K562 (cell line): Measurements from ENCODE around the gene TRRAP. TPM values are rescaled to one million over a fixed set of nuclear protein-coding genes. Genes with fewer than 3 reads are reported as not detected.

Experiments used
- ATAC-seq: fragments of 200-7000 bp; cut with Tn5 transposase; 3 replicates; pipeline ENCODE4 v1.9.1; 2020; ENCODE audit warnings: moderate library complexity
- Bru-seq: library from RNA; stranded (reverse); fragments of 400-500 nt; gene quantifications from one replicate; lab custom pipeline; 2021; lab: Mats Ljungman, UMichigan
- BruChase-seq, 2 experiments: library from RNA; stranded (reverse); fragments of 400-500 nt; gene quantifications; one replicate each; lab custom pipeline; 2021; lab: Mats Ljungman, UMichigan
- BruUV-seq: library from RNA; stranded (reverse); fragments of 400-500 nt; replicated peaks from 2 replicates; lab custom pipeline; 2021; lab: Mats Ljungman, UMichigan
- CTCF ChIA-PET: fragments of 300-600 bp; formaldehyde crosslinking; extraction: SDS; loops from one replicate; lab custom pipeline; 2021; ENCODE audit warnings: low intra/inter-chr PET ratio; lab: Yijun Ruan, JAX
- POLR2A ChIA-PET: fragments of 300-600, 350-650 bp; sonication (Branson Sonifier 250); formaldehyde crosslinking; extraction: SDS; loops from one replicate; lab custom pipeline; 2021; ENCODE audit warnings: antibody characterized with exemption, inconsistent platforms; lab: Yijun Ruan, JAX
- DNase-seq, 4 experiments: peaks; one replicate each; pipeline versions ENCODE4 v3.0.0 to v3.0.0-alpha.2; 2011 to 2018; ENCODE audit warnings: low spot score in 3 of 4, mixed read lengths in 3 of 4; ENCODE audit errors: extremely low read depth in 1 of 4
- FAIRE-seq: peaks from 2 replicates; lab custom pipeline; 2011; peaks lifted over from hg19 to GRCh38; lab: Jason Lieb, UNC
- H2AFZ ChIP-seq: 2 replicates; pipeline ENCODE4 v1.6.0; 2011; ENCODE audit warnings: low read depth, low read length, control low read depth, inconsistent platforms
- H3K27ac ChIP-seq: fragments of 200-600 bp; 3 replicates; pipeline ENCODE4 v1.8.0; 2011; ENCODE audit warnings: low read depth, mild to moderate bottlenecking, control low read depth, inconsistent platforms, low read length, moderate library complexity, mixed read lengths; ENCODE audit errors: extremely low read depth
- H3K27me3 ChIP-seq, 2 experiments: fragments of 300-600 bp in 1 of 2; 2 replicates in 1 of 2; 3 replicates in 1 of 2; pipeline versions ENCODE4 v1.6.0 to v1.8.0; 2011; ENCODE audit warnings: inconsistent platforms in 2 of 2, low read length in 2 of 2, mild to moderate bottlenecking in 1 of 2, mixed read lengths in 1 of 2, moderate library complexity in 1 of 2; ENCODE audit not compliant: control insufficient read depth in 2 of 2, insufficient read depth in 2 of 2
- H3K36me3 ChIP-seq: fragments of 300-600 bp; 3 replicates; pipeline ENCODE4 v1.8.0; 2011; ENCODE audit warnings: mild to moderate bottlenecking, low read length, inconsistent platforms; ENCODE audit not compliant: control insufficient read depth, insufficient read depth
- H3K4me1 ChIP-seq, 2 experiments: fragments of 200-600 bp in 1 of 2; replicated peaks in 1 of 2; 2 replicates in 1 of 2; 3 replicates in 1 of 2; pipeline versions ENCODE4 v1.5.1 to v1.8.0; 2011; ENCODE audit warnings: inconsistent platforms in 2 of 2, low read length in 2 of 2, mild to moderate bottlenecking in 1 of 2, mixed read lengths in 1 of 2, moderate library complexity in 1 of 2; ENCODE audit not compliant: control insufficient read depth in 2 of 2, insufficient read depth in 2 of 2
- H3K4me2 ChIP-seq: 2 replicates; pipeline ENCODE4 v1.6.1; 2011; ENCODE audit warnings: low read length, control low read depth, inconsistent platforms, mixed read lengths; ENCODE audit not compliant: insufficient read depth
- H3K4me3 ChIP-seq: fragments of 200-600 bp; sonication (generic), shearing (Covaris generic); 2 replicates; pipeline ENCODE4 v1.5.1; 2016; ENCODE audit warnings: control low read depth, inconsistent platforms
- H3K79me2 ChIP-seq: fragments of 200-600 bp; 3 replicates; pipeline ENCODE4 v1.8.0; 2011; ENCODE audit warnings: low read length, inconsistent platforms; ENCODE audit not compliant: control insufficient read depth, insufficient read depth
- H3K9ac ChIP-seq, 2 experiments: 2 replicates each; pipeline versions ENCODE4 v1.6.0 to v1.6.1; 2011; ENCODE audit warnings: low read depth in 2 of 2, low read length in 2 of 2, control low read depth in 1 of 2, inconsistent platforms in 1 of 2, mild to moderate bottlenecking in 1 of 2, mixed read lengths in 1 of 2; ENCODE audit not compliant: insufficient read depth in 1 of 2
- H3K9me1 ChIP-seq: one replicate; pipeline ENCODE4 v1.6.0; 2011; ENCODE audit warnings: inconsistent platforms, mild to moderate bottlenecking, low read length, moderate library complexity; ENCODE audit not compliant: control insufficient read depth, insufficient read depth
- H3K9me3 ChIP-seq: replicated peaks from 2 replicates; pipeline ENCODE4 v1.5.1; 2011; ENCODE audit warnings: low read depth, low read length, inconsistent platforms; ENCODE audit not compliant: control insufficient read depth, insufficient read depth
- H4K20me1 ChIP-seq: replicated peaks from 2 replicates; pipeline ENCODE4 v1.6.1; 2011; ENCODE audit warnings: low read length, inconsistent platforms, mixed read lengths; ENCODE audit not compliant: control insufficient read depth, insufficient read depth
- ASH1L ChIP-seq: fragments of 450-650 bp; IDR thresholded peaks from 2 replicates; pipeline ENCODE4 v1.6.1; 2018; ENCODE audit warnings: borderline replicate concordance, mild to moderate bottlenecking, low read depth; ENCODE audit not compliant: partially characterized antibody
- ATF7 ChIP-seq: fragments of 450-650 bp; IDR thresholded peaks from 2 replicates; pipeline ENCODE4 v1.7.1; 2014; ENCODE audit warnings: mild to moderate bottlenecking, moderate library complexity
- CAMTA2 ChIP-seq: fragments of 250-450 bp; sonication (Bioruptor Pico); conservative IDR thresholded peaks from 2 replicates; pipeline ENCODE4 v1.5.1; 2022
- FOS ChIP-seq: IDR thresholded peaks from 3 replicates; pipeline ENCODE4 v1.6.1; 2011; ENCODE audit not compliant: insufficient read length; ENCODE audit errors: extremely low read depth
- HMGN3 ChIP-seq: IDR thresholded peaks from 2 replicates; pipeline ENCODE4 v1.6.1; 2011; ENCODE audit warnings: borderline replicate concordance, low read depth, mild to moderate bottlenecking, mixed read lengths, low read length; ENCODE audit not compliant: insufficient read length; ENCODE audit errors: extremely low read depth
- ILF3 ChIP-seq: fragments of 450-650 bp; IDR thresholded peaks from 2 replicates; pipeline ENCODE4 v1.6.1; 2018; ENCODE audit warnings: antibody characterized with exemption, mild to moderate bottlenecking, moderate library complexity, borderline replicate concordance
- POU5F1 ChIP-seq: fragments of 150-350 bp; IDR thresholded peaks from 2 replicates; pipeline ENCODE4 v1.6.1; 2014; ENCODE audit warnings: borderline replicate concordance, low read length, low read depth, mild to moderate bottlenecking; ENCODE audit not compliant: partially characterized antibody
- STAT5A ChIP-seq: IDR thresholded peaks from 2 replicates; pipeline ENCODE4 v1.6.1; 2012; ENCODE audit warnings: low read length, inconsistent platforms, borderline replicate concordance
- TCF7 ChIP-seq: sonication (generic); IDR thresholded peaks from 2 replicates; pipeline ENCODE4 v1.6.1; 2016; ENCODE audit warnings: antibody characterized with exemption, borderline replicate concordance
- ZEB2 ChIP-seq: fragments of 450-650 bp; IDR thresholded peaks from 2 replicates; pipeline ENCODE4 v1.6.1; 2016
- ZNF431 ChIP-seq: sonication (generic); formaldehyde crosslinking; IDR thresholded peaks from 2 replicates; pipeline ENCODE4 v1.8.0; 2022; ENCODE audit warnings: mild to moderate bottlenecking, missing genetic modification reagents
- WGBS: fragments of 100-300 bp; shearing (Covaris generic); methylation state at CpG from one replicate; pipeline ENCODE4 v1.1.6; 2016; ENCODE audit warnings: low coverage, mixed read lengths; ENCODE audit not compliant: insufficient coverage; ENCODE audit errors: missing lambda C conversion rate; 5-methylcytosine and 5-hydroxymethylcytosine counted together
- in situ Hi-C: fragments of 300-500 bp; cut with MboI; formaldehyde crosslinking; loops from 4 replicates; pipeline ENCODE4 v1.15.0; 2018; ENCODE audit warnings: inconsistent platforms, mixed read lengths
- intact Hi-C: fragments of 100-400 bp; cut with micrococcal nuclease; formaldehyde crosslinking; loops from 2 replicates; pipeline ENCODE4 v1.14.2; 2022
- long read RNA-seq, 3 experiments: library from polyadenylated mRNA in 2 of 3; library from RNA in 1 of 3; unstranded in 2 of 3; stranded (forward) in 1 of 3; transcript quantifications; one replicate each; pipeline ENCODE4 v2.0.0, GENCODE V29; 2019 to 2022
- polyA minus RNA-seq, 3 experiments: library from RNA; depleted of rRNA, polyadenylated mRNA; stranded (reverse); fragments of >200 nt; gene quantifications; 2 replicates each; pipeline ENCODE4 v1.2.3, GENCODE V29; 2011
- polyA plus RNA-seq, 8 experiments: library from polyadenylated mRNA; depleted of rRNA in 4 of 8; stranded (reverse) in 5 of 8; unstranded in 3 of 8; fragments of >200 nt; fragmentation: Nextera tagmentation in 2 of 8; fragmentation: Illumina TruSeq in 1 of 8; extraction: Ambion mirVana in 2 of 8; extraction: Trizol in 1 of 8; gene quantifications; 2 replicates each; pipeline versions ENCODE4 v1.2.1 to v1.2.3, GENCODE V29; 2011 to 2014; ENCODE audit warnings: inconsistent platforms in 1 of 8, missing spikeins in 1 of 8
- total RNA-seq, 7 experiments: library from RNA; depleted of rRNA in 6 of 7; stranded (reverse); fragments of >200 nt in 6 of 7; fragmentation: Illumina TruSeq in 2 of 7; extraction: Trizol in 2 of 7; gene quantifications; 2 replicates each; pipeline versions ENCODE4 v1.2.1 to v1.2.3, GENCODE V29; 2011 to 2021; ENCODE audit warnings: low replicate concordance in 1 of 7
- TF ChIP-seq, protein P1 (sequence below): fragments of 200-800 bp; sonication (Bioruptor generic); IDR thresholded peaks from 2 replicates; pipeline ENCODE4 v1.6.1; 2017; ENCODE audit warnings: missing genetic modification characterization, missing compliant biosample characterization
- TF ChIP-seq, protein P2 (sequence below): sonication (generic); formaldehyde crosslinking; IDR thresholded peaks from 2 replicates; pipeline ENCODE4 v1.9.0; 2022; ENCODE audit warnings: mild to moderate bottlenecking, missing genetic modification reagents

Gene TRRAP
- 155 and 182 TPM in 2 replicates for total RNA-seq (2011; cell fraction: chromatin; rRNA removed; ENCODE audit: low replicate concordance)
- total RNA-seq (2011; cell fraction: nucleolus; rRNA removed): 95.1 and 104 TPM in 2 replicates
- total RNA-seq (2011; cell fraction: nucleoplasm; rRNA removed): 88.9 and 95.6 TPM in 2 replicates
- total RNA-seq (2014; rRNA removed) (14.9 and 17.4 TPM in 2 replicates), total RNA-seq (2014; rRNA removed; fragmentation: Illumina TruSeq; extraction: Trizol) (5.8 and 6.6 TPM in 2 replicates), total RNA-seq (2015; rRNA removed; fragmentation: Illumina TruSeq; extraction: Trizol) (8.4 and 9.7 TPM in 2 replicates), total RNA-seq (2021) (44.2 and 47.2 TPM in 2 replicates), polyA plus RNA-seq (2011; rRNA removed) (9.7 and 12.2 TPM in 2 replicates), polyA plus RNA-seq (2014; fragmentation: Illumina TruSeq; extraction: Trizol) (29.1 and 29.7 TPM in 2 replicates), polyA plus RNA-seq (2014; fragmentation: Nextera tagmentation; extraction: Ambion mirVana) (1 to 10 TPM; 1.3 to 1.5 TPM), polyA plus RNA-seq (2014; rRNA removed) (19.4 and 19.5 TPM in 2 replicates), polyA minus RNA-seq (2011; rRNA and poly(A)+ RNA removed) (31.1 and 34.7 TPM in 2 replicates), Bru-seq, nascent RNA (percentile 76 among the genes with signal in this experiment), BruChase-seq, experiment 1, labeled RNA remaining after a 2-hour chase (percentile 81 among the genes with signal in this experiment), BruChase-seq, experiment 2, labeled RNA remaining after a 6-hour chase (percentile 84 among the genes with signal in this experiment)
- 12.8 and 18.1 TPM in 2 replicates for polyA plus RNA-seq (2011; cell fraction: cytosol; rRNA removed)
- 38.5 and 65.8 TPM in 2 replicates for polyA plus RNA-seq (2011; cell fraction: nucleus; rRNA removed)
- 25.6 and 27.6 TPM in 2 replicates for polyA plus RNA-seq (2012)
- 35.7 and 44.2 TPM in 2 replicates for polyA minus RNA-seq (2011; cell fraction: cytosol; rRNA and poly(A)+ RNA removed)
- 48.2 and 50.0 TPM in 2 replicates for polyA minus RNA-seq (2011; cell fraction: nucleus; rRNA and poly(A)+ RNA removed)
- long read RNA-seq, experiment 1, partial matches to known transcripts: 43 of 59 reads
- long read RNA-seq, experiment 1, other reads (novel, unspliced or antisense): 16 of 59 reads
- long read RNA-seq, experiment 2, partial matches to known transcripts: 22 of 33 reads
- long read RNA-seq, experiment 2, other reads (novel, unspliced or antisense): 11 of 33 reads
- long read RNA-seq, experiment 3, partial matches to known transcripts: 4 of 8 reads
- long read RNA-seq, experiment 3, other reads (novel, unspliced or antisense): 4 of 8 reads

GRCh38 chr7:98878365-98879197 is at the start of gene TRRAP:
TSS of gene TRRAP (plus strand) at chr7:98878532. CDS start at chr7:98881151, 2,619 bp downstream.
- Histone ChIP-seq H3K4me3 (peak within 1 kb of the TSS; percentile 85), H3K27me3 (no peaks in the 10 kb centered on the region), H3K4me2 (peak within 1 kb of the TSS; percentile 88), H3K4me1 (peaks cover 3 to 32% of the 10 kb centered on the region in 2 experiments; a peak in 4 of 5 replicates), H2AFZ (peak within 1 kb of the TSS; percentile 93), H3K9ac (peak within 1 kb of the TSS; percentile 97 to 100), H3K36me3 (peaks cover 35% of the 10 kb centered on the region), H3K9me3 (no peaks in the 10 kb centered on the region), H3K27ac (peak within 1 kb of the TSS; percentile 94), H3K9me1 (peaks cover 4% of the 10 kb centered on the region), H4K20me1 (peaks cover 10% of the 10 kb centered on the region; the same call in 1 of the 2 replicates), H3K79me2 (peaks cover 32% of the 10 kb centered on the region)
- intact Hi-C loops (no loop called here), in situ Hi-C loops (no loop called here)
- BruUV-seq: TSS peak; percentile 90
- WGBS: 0% methylated on average over 74 of the region's 113 CpGs
- DNase-seq (peak; percentile 86 to 97 (median 92)), ATAC-seq (peak; percentile 95), FAIRE-seq (no peak)
- ChIA-PET CTCF (interaction anchor here (0.6 to 0.8 kb wide), 2 partner anchors 445 to 583 kb away, joined by 3 to 4 read pairs; no protein-coding TSS in a partner anchor), POLR2A (interaction anchor here (0.6 kb wide), 3 partner anchors 50 to 578 kb away, joined by 3 to 5 read pairs (median 3); no protein-coding TSS in a partner anchor)
- TF ChIP-seq ASH1L (no peak), ILF3 (peak; percentile 85; the same call in 1 of the 2 replicates), TCF7 (peak; percentile 17; the same call in 1 of the 2 replicates), POU5F1 (no peak), HMGN3 (peak; percentile 73), FOS (no peak), ZEB2 (no peak), ATF7 (peak; percentile 73; the same call in 1 of the 2 replicates), ZNF431 (CRISPR knock-in tag) (no peak), CAMTA2 (CRISPR knock-in tag) (0 out of 2 replicates have a peak, but pooled peaks have one; percentile 74), STAT5A (no peak; the same call in 1 of the 2 replicates)
- TF ChIP-seq, protein P1, sequence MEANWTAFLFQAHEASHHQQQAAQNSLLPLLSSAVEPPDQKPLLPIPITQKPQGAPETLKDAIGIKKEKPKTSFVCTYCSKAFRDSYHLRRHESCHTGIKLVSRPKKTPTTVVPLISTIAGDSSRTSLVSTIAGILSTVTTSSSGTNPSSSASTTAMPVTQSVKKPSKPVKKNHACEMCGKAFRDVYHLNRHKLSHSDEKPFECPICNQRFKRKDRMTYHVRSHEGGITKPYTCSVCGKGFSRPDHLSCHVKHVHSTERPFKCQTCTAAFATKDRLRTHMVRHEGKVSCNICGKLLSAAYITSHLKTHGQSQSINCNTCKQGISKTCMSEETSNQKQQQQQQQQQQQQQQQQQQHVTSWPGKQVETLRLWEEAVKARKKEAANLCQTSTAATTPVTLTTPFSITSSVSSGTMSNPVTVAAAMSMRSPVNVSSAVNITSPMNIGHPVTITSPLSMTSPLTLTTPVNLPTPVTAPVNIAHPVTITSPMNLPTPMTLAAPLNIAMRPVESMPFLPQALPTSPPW (CRISPR knock-in tag): peak; percentile 62; the same call in 1 of the 2 replicates
- TF ChIP-seq, protein P2, sequence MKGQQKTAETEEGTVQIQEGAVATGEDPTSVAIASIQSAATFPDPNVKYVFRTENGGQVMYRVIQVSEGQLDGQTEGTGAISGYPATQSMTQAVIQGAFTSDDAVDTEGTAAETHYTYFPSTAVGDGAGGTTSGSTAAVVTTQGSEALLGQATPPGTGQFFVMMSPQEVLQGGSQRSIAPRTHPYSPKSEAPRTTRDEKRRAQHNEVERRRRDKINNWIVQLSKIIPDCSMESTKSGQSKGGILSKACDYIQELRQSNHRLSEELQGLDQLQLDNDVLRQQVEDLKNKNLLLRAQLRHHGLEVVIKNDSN (CRISPR knock-in tag): no peak
